Activated T-helper 1 cell treated with anti-CD3 and anti-CD28 coated beads, Interleukin-2, amount 50 U/mL, for 16 hours (primary cell): ENCODE measurements around the gene EHMT1.

Source experiments
- DNase-seq, 2 donors: peaks; one replicate each; pipeline ENCODE4 v3.0.0-alpha.2; 2020; ENCODE audit warnings: low read depth in 1 of 2, low spot score in 1 of 2

The EHMT1 gene

DNA sequence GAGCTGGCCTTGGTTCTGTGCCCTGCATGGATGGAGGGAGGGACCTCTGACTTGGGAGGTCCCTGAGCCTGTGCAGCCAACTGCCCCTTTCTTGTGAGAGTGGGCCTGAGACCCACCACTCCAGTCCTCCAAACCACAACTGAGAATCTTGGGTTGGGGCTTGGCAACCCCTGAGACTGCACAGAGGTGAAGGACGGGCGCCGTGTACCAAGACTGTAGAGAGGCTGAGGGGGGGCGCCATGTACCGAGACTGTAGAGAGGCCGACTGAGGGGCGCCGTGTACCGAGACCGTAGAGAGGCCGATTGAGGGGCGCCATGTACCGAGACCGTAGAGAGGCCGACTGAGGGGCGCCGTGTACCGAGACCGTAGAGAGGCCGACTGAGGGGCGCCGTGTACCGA is 199.5 kb downstream of the EHMT1 start:
- DNase-seq: no peak

- DNase-seq: no peak
Observed at GRCh38 chr9:137820161-137820855, 201.5 kb downstream of the EHMT1 start.

DNA sequence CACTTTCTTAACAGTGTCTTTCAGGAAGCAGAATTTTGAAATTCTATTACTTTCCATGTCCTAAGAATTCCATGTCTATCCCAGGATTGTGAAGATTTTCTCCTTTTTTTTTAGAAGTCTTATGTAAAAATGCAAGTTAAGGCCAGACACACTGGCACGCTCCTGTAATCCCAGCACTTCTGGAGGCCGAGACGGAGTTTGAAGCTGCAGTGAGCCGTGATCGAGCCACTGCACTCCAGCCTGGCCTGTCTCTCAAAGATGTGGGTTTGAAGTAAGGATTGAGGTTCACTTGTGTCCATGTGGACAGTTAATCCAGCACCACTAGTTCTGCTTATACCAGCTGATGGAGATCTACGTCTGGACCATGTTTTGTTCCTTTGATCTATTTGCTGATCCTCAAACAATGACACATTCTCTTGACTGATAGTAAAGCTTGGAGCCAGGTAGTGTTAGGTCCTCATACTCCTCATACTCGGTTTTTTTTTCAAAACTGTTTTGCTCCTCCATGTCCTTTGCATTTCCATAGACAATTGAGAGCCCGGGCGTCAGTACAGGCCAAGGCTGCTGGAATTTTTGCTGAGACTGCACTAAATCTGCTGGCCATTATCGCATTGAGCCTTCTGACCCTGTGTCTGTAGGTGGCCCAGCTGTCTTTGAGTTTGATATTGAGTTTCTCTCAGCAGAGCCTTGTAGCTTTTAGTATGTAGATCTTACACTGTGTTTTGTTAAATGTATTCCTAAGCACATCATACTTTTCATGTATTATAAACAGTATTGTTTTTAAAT is 205.4 kb downstream of the EHMT1 start:
- no peak for DNase-seq

DNA sequence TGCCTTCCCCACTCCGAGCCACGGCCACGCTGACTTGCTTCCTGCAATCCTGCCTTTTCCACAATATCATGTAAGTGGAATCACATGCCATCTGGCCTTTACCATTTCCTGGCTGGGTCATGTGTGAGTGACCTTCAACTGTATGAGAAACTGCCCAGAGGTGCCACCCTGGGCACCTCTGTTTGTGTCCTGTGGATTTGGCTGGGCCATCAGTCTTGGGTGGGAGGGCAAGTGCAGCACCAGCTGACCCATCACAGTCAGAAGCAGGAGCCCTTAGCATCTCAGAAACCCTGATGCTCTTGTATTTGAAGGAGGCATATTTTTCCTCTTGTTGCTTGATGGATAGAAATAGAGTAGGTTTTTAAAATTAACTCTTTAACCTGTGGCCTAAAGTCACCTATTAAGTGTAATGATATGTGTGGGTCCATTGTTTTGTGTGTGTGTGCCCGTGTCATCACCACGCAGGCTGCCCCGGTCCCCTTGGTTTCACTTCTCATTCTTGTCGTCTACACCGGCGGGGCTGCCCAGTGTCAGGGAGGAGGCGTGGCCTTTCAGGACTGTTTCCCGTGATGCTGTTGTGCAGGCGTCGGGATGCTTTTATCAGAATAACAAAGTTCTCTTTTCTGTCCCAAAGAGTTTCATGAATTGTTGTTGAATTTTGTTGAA is 206.7 kb downstream of the EHMT1 start:
- no peak for DNase-seq

DNA sequence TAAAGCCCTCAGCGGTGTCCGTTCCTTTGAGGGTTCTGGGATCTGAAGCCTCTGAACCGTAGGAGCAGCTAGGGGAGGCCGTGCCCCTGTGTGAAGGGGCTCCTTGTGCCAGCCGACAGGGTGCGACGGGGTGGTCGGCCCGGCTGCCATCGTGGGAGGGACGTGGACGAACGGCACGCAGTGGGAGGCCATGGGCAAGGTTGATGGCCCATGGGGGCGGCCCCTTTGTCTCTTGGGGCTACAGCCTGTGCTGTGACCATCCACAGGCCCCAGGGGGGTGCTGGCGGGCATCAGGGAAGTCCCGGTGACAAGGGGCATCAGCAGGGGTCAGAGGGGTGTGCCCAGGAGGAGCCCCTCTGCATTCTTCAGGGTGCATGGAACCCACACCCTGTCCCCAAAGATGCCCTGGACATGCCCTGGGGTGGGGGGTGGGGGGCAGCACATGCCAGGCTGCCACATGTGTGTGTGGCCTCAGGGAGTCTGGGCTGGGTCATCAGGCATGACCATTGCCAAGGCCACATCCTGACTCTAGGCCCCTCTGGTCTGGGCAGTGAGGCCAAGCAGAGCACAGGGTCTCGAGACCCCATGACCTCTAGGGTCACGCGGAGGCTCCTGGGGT is 209.2 kb downstream of the EHMT1 start:
- no peak for DNase-seq

- no peak for DNase-seq
Observed at GRCh38 chr9:137828527-137829259, 209.9 kb downstream of the EHMT1 start.

DNA sequence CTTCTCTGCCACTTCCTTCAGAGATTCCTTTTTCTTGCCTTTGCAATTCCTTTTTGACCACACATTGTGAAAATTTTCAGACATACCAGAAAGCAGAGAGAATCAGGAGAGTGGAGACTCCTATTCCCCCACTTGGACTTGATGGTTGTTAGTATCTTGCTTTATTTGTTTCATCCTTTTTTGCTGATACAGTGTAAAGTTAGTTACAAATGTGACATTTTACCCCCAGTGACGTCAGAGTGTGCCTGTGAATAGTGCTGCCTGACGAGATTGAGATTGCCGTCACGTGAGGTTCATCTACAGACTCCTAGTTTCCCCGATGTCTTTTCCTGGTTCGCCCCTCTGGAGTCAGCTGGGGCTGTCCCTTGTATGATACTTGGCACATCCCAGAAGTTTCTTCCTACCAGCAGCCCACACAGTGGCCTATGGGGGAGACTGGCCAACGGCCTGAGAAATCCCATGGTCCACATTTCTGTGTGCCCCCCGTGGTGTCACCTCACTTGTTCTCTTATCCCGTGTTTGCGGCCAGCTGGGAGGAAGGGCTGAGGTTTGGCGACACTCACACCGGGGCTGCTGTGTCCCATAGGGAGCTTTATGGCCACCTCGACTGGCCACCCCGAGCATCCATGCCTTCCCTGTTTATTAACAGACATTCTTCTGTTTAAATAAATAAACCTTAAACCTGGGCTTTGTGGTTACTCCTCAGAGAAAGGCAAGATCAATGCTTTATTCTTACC is 210.6 kb downstream of the EHMT1 start:
- DNase-seq: no peak

- no peak for DNase-seq
Observed at GRCh38 chr9:137832191-137832700, 213.4 kb downstream of the EHMT1 start.

- no peak for DNase-seq
Observed at GRCh38 chr9:137832830-137833590, 214.2 kb downstream of the EHMT1 start.

GRCh38 chr9:137833721-137834613 is 215.2 kb downstream of the EHMT1 start:
- no peak for DNase-seq

DNA sequence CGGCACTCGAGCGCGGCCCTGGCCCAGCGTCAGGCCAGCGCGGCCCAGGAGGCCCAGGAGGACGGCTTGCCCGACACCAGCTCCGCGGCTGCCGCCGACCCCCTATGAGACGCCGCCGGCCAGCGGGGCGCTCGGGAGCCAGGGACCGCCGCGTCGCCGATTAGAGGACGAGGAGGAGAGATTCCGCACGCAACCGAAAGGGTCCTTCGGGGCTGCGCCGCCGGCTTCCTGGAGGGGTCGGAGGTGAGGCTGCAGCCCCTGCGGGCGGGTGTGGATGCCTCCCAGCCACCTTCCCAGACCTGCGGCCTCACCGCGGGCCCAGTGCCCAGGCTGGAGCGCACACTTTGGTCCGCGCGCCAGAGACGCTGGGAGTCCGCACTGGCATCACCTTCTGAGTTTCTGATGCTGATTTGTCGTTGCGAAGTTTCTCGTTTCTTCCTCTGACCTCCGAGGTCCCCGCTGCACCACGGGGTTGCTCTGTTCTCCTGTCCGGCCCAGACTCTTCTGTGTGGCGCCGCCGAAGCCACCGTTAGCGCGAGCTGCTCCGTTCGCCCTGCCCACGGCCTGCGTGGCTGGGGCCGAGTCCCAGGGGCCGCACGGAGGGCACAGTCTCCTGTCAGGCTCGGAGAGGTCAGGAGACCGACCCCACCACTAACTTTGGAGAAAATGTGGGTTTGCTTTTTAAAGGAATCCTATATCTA is 216.2 kb downstream of the EHMT1 start:
- DNase-seq: no peak

DNA sequence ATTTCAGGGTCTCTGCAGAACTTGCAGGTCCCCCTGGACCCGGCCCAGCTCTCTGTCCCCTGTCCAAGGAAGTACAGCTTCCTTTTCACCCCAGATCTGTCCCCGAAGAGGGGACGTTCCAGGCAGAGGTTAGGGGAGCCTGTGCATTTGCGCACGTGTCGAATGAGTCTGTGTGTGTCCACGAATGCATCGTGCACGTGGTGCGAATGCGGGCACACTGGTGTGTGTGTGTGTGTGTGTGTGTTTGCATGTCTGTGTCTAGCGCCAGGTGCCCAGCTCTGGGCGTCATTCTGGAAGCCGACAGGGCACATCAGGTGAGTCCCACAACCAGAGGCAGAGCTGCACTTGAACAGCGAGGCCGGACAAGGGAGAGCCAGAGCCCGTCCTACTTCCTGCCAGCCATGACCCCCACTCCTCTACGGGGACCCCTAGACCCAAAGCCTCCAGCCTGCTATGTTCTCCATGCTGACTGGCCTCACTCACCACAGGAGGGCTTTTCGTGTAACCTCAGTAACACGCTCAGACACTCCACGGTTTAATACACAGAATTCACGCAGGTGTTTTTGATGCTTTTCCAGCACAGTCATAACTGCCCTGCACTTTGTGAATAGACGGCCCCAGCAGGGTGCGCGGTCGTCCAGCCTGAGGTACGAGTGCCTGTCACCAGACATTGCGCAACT is 217.5 kb downstream of the EHMT1 start:
- DNase-seq: no peak

DNA sequence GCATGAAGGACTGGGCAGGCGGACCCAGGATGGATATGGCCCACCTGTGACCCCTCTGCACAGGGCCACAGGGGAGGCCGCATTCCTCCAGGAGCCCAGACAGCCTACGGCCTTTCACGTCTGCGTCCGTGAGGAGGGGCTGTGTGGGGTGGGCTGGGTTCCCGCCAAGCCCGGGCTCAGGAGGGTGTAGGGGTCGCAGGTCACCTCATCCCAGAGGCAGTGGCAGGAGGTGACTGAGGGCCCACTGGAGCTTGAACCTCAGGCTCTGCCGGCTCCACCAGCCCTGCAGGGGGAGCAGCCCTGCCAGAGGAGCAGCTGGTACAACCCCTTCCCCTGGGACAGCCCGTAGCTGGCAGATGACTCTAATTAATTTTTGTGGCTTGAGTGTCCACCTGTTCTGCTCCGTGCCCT is 218.0 kb downstream of the EHMT1 start:
- DNase-seq: no peak

- DNase-seq: no peak
Observed at GRCh38 chr9:137837345-137838278, 218.8 kb downstream of the EHMT1 start.

DNA sequence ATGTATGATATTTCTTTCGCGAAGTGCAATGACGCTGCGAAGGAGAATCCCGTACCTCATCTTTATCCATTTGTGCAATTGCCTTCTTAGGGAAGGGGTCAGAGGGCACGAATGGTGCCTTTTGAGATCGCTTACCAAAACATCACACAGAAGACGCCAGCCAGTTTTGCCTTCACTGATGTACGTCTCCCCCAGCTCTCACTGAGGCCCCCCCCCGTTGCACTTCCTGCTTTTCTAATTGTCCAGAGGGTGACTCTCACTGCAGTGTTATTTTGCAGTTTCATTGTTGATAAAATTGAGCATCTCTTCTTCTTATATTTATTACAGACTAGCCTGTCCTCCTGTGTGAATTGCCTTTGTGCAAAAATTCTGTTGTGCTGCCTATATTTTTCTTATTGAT is 219.8 kb downstream of the EHMT1 start:
- no peak for DNase-seq

DNA sequence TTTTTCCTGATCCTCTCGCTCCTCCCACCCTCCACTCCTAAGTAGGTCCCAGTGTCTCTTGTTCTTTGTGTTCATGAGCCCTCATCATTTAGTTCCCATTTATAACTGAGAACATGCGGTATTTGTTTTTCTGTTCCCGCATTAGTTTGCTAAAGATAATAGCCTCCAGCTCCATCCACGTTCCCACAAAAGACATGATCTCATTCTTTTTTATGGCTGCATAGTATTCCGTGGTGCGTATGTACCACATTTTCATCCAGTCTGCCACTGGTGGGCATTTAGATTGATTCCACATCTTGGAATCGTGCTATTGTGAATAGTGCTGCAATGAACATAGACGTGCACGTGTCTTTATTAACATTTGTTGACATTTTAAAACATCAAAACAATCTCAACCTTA is 224.6 kb downstream of the EHMT1 start:
- DNase-seq: no peak
